HUES64 (cell line): ENCODE results near the gene ZNF428.
"Not testable (repeated sequence)": the region's sequence is repeated elsewhere in the genome, so short reads cannot be mapped to it uniquely, and the experiment has no call there.

Source experiments
- H3K27ac ChIP-seq: 2 replicates; pipeline ENCODE4 v1.7.0; 2013; ENCODE audit warnings: low read depth, low read length, inconsistent platforms
- H3K27me3 ChIP-seq: 2 replicates; pipeline ENCODE4 v1.6.1; 2013; ENCODE audit warnings: mild to moderate bottlenecking, low read length; ENCODE audit not compliant: insufficient read depth
- H3K36me3 ChIP-seq: 2 replicates; pipeline ENCODE4 v1.6.1; 2013; ENCODE audit warnings: mild to moderate bottlenecking, low read length; ENCODE audit not compliant: insufficient read depth
- H3K4me1 ChIP-seq: 2 replicates; pipeline ENCODE4 v1.6.1; 2013; ENCODE audit warnings: mild to moderate bottlenecking, low read length, moderate library complexity; ENCODE audit not compliant: insufficient read depth
- H3K4me3 ChIP-seq: 2 replicates; pipeline ENCODE4 v1.5.1; 2013; ENCODE audit warnings: mild to moderate bottlenecking, low read length, moderate library complexity
- H3K9ac ChIP-seq: 2 replicates; pipeline ENCODE4 v1.6.1; 2013; ENCODE audit warnings: mild to moderate bottlenecking, low read depth, low read length
- H3K9me3 ChIP-seq: 2 replicates; pipeline ENCODE4 v1.6.1; 2013; ENCODE audit warnings: low read depth, low read length; ENCODE audit not compliant: insufficient read depth
- WGBS: fragments of 150-250, 120-280 bp; methylation state at CpG from one replicate; pipeline ENCODE4 v1.1.7; 2013; ENCODE audit warnings: missing lambda C conversion rate; 5-methylcytosine and 5-hydroxymethylcytosine counted together

ZNF428 gene

DNA sequence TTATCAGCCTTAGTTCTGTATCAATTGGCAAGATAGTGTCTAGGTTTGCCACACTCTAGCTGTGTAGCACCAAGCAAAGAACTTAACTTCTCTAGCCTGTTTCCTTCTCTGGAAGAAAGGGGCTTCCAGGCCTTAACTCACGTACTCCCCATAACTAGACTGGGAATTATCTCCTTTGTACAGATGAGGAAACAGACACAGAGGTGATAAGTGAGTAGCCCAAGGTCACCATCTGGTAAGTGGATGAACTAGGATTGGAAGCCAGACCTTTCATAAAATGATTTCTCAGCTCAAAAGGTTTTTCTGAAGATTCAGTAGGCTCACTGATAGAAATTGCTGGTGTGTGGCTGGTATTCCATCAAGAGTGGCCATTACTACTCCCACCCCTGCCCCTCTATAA lies 3.1 kb downstream of the ZNF428 start:
- peaks cover 4% of the 10 kb centered on the region; the same call in 1 of the 2 replicates for H3K4me1 ChIP-seq
- H3K36me3 ChIP-seq, result peaks cover 18% of the 10 kb centered on the region
- no peak overlapping the region for H3K27ac ChIP-seq
- H3K4me3 ChIP-seq, result no peak overlapping the region
- WGBS, result no CpG with 5 or more reads among the region's 1 CpG
- no peak overlapping the region for H3K9ac ChIP-seq
- H3K9me3 ChIP-seq, result no peaks in the 10 kb centered on the region
- H3K27me3 ChIP-seq, result no peaks in the 10 kb centered on the region

GRCh38 chr19:43612374-43612773 lies 7.1 kb downstream of the ZNF428 start:
- H3K4me3 ChIP-seq, result no peak overlapping the region
- no peak overlapping the region for H3K9ac ChIP-seq
- H3K9me3 ChIP-seq, result no peaks in the 10 kb centered on the region
- H3K36me3 ChIP-seq, result peaks cover 18% of the 10 kb centered on the region
- H3K27ac ChIP-seq, result no peak overlapping the region
- H3K27me3 ChIP-seq, result no peaks in the 10 kb centered on the region
- no peaks in the 10 kb centered on the region for H3K4me1 ChIP-seq
- 96% methylated on average over 12 of the region's 12 CpGs for WGBS

- Histone ChIP-seq H3K9me3 (no peaks in the 10 kb centered on the region), H3K9ac (no peak within 1 kb of the TSS), H3K27me3 (no peaks in the 10 kb centered on the region), H3K27ac (no peak within 1 kb of the TSS), H3K36me3 (peaks cover 18% of the 10 kb centered on the region), H3K4me3 (no peak within 1 kb of the TSS), H3K4me1 (no peaks in the 10 kb centered on the region)
- 96% methylated on average over 3 of the region's 3 CpGs for WGBS
Observed at GRCh38 chr19:43611788-43612187, 7.6 kb downstream of the ZNF428 start, which contains the start of gene SRRM5. Gene SRRM5 (plus strand): TSS chr19:43612088. CDS start chr19:43612122, 34 bp downstream.

GRCh38 chr19:43610493-43610892 lies 8.9 kb downstream of the ZNF428 start:
- H3K27me3 ChIP-seq, result no peaks in the 10 kb centered on the region
- 67% methylated on average over 3 of the region's 3 CpGs for WGBS
- H3K4me1 ChIP-seq, result no peaks in the 10 kb centered on the region
- H3K36me3 ChIP-seq, result peaks cover 18% of the 10 kb centered on the region
- no peak overlapping the region for H3K9ac ChIP-seq
- H3K9me3 ChIP-seq, result no peaks in the 10 kb centered on the region
- H3K4me3 ChIP-seq, result no peak overlapping the region
- no peak overlapping the region for H3K27ac ChIP-seq

DNA sequence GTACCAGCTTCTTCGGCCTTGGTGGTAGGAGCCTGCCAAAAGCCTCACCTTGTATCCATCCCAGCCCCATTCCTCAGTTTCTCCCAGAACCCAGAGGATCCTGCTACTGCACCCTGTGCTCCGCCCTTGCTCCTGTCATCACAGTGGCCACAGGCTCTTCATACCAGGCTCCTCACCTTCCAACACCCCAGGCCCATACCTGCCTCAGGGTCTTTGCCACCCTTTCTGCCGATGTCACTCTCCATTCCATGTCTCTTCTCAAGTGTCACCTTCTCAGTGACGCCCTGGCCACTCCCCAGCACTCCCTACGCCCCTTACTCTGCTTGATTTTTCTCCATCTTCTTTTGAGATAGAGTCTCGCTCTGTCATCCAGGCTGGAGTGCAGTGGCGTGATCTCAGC lies 9.6 kb downstream of the ZNF428 start:
- H3K9ac ChIP-seq, result no peak overlapping the region
- no peak overlapping the region for H3K4me3 ChIP-seq
- WGBS, result 86% methylated on average over 7 of the region's 7 CpGs
- no peak overlapping the region for H3K27ac ChIP-seq
- H3K4me1 ChIP-seq, result no peaks in the 10 kb centered on the region
- H3K27me3 ChIP-seq, result no peaks in the 10 kb centered on the region
- peaks cover 18% of the 10 kb centered on the region for H3K36me3 ChIP-seq
- H3K9me3 ChIP-seq, result no peaks in the 10 kb centered on the region

GRCh38 chr19:43607238-43608205 lies 11.9 kb downstream of the ZNF428 start:
- H3K4me3 ChIP-seq, result no peak overlapping the region
- H3K9ac ChIP-seq, result no peak overlapping the region
- WGBS, result 94% methylated on average over 28 of the region's 28 CpGs
- no peak overlapping the region for H3K27ac ChIP-seq
- H3K9me3 ChIP-seq, result no peaks in the 10 kb centered on the region
- H3K27me3 ChIP-seq, result no peaks in the 10 kb centered on the region
- H3K36me3 ChIP-seq, result peaks cover 14% of the 10 kb centered on the region; the same call in 1 of the 2 replicates
- H3K4me1 ChIP-seq, result no peaks in the 10 kb centered on the region

DNA sequence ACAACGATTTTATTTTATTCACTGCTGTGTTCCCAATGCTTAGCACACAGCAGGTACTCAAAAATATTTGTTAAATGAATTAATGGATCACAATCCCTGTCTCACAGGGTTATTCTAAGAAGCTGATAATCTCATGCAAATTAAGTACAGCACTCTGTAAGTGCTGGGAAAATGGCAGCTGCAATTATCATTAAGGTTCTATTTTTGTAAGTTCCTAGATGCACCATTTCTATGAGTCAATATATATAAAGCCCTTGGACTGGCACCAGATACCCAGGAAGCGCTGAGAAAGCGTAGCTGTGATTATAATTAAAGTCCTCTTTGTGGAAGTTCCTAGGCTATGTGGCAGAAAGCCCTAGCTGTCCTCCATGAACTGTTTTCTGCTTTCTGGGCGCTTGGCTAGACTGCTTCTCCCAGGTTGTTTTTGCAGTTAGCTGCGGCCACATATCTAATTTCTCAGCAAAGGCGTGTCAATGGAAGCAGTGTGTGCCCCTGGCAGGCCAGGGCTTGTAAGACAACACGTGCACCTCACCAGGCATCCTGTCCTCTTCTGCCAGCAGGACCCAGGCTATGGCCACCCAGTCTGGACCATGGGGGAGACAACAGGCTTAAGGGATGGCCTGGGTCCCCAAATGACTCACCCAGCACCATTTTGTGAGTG lies 12.7 kb downstream of the ZNF428 start:
- no peak overlapping the region for H3K27ac ChIP-seq
- no peaks in the 10 kb centered on the region for H3K9me3 ChIP-seq
- no peak overlapping the region for H3K4me3 ChIP-seq
- WGBS, result 90% methylated on average over 7 of the region's 7 CpGs
- H3K27me3 ChIP-seq, result no peaks in the 10 kb centered on the region
- H3K36me3 ChIP-seq, result 0 out of 2 replicates have a peak, but pooled peaks cover 7% of the 10 kb centered on the region
- H3K4me1 ChIP-seq, result no peaks in the 10 kb centered on the region
- H3K9ac ChIP-seq, result no peak overlapping the region

DNA sequence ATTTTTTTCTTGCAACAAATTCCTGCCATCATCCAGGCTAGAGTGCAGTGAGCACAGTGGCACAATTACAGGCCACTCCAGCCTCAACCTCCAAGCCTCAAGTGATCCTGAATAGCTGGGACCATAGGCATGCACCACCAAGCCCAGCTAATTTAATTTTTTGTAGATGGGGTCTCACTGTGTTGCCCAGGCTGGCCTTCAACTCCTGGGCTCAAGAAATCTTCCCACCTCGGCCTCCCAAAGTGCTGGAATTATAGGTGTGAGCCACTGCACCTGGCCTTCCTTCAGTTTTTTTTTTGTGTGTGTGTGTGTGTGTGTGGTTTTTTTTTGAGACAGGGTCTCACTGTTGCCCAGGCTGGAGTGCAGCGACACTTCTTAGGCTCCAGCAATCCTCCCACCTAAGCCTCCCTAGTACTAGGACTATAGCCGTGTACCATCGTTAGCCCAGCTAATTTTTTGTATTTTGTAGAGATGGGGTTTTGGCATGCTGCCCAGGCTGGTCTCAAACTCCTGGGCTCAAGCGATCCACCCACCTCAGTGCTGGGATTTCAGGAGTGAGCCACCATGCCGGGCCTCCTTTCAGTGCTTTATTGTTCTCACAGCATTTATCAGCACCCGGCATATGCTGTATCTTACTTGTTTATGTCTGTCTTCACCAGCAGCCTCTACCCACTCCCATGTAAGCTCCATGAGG lies 13.4 kb downstream of the ZNF428 start:
- Histone ChIP-seq H3K9ac (no peak overlapping the region), H3K4me3 (no peak overlapping the region), H3K27me3 (no peaks in the 10 kb centered on the region), H3K9me3 (no peaks in the 10 kb centered on the region), H3K27ac (no peak overlapping the region), H3K36me3 (peaks cover 13% of the 10 kb centered on the region; the same call in 1 of the 2 replicates), H3K4me1 (no peaks in the 10 kb centered on the region)
- 89% methylated on average over 7 of the region's 7 CpGs for WGBS

- H3K36me3 ChIP-seq, result peaks cover 37% of the 10 kb centered on the region
- H3K4me1 ChIP-seq, H3K9ac ChIP-seq, H3K9me3 ChIP-seq, H3K4me3 ChIP-seq, H3K27ac ChIP-seq, H3K27me3 ChIP-seq: not testable (repeated sequence)
- 88% methylated on average over 4 of the region's 5 CpGs for WGBS
Observed at GRCh38 chr19:43600326-43600725, 19.1 kb downstream of the ZNF428 start.

DNA sequence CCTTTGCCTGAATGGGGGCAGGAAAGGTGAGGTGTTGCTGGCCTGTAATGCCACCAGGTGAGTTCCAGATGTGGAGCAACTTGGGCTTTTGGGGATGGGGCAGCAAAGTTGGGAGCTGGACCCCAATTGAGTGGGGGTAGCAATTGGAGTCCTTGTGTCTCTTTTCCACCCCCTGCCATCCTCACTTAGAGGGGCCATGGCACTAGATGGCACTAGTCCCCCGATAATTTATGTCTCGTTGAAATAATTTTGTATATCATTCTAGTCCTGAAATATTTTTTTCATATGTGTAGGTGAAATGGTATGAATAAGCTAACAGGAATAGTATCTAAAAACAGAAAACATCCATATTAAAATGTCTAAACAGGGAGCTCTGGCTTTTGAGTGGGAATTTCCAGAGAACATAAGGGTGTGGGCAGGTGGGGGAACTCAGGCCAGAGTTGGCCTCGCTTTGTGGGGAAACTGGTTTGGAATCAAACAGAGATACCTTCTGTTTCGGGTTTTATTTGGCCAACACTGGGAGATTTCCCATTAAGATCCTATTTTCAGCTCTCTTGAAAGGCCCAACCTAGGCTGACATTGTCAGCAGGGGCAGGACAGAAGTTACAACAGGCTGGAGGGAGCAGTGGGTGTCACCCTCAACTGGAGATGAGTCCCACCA lies 19.7 kb downstream of the ZNF428 start:
- H3K9me3 ChIP-seq, result no peaks in the 10 kb centered on the region
- no peak overlapping the region for H3K9ac ChIP-seq
- H3K27ac ChIP-seq, result no peak overlapping the region
- no peaks in the 10 kb centered on the region for H3K27me3 ChIP-seq
- WGBS, result 93% methylated on average over 2 of the region's 4 CpGs
- H3K4me3 ChIP-seq, result no peak overlapping the region
- peaks cover 37% of the 10 kb centered on the region for H3K36me3 ChIP-seq
- H3K4me1 ChIP-seq, result peaks cover 5% of the 10 kb centered on the region; the same call in 1 of the 2 replicates
